Activated T-cell treated with anti-CD3 and anti-CD28 coated beads for 24 hours (primary cell): ENCODE measurements around the gene ARHGAP25.

Experiments used
- DNase-seq: peaks from one replicate; pipeline ENCODE4 v3.0.0-alpha.2; 2020; ENCODE audit warnings: low read depth

ARHGAP25 gene

GRCh38 chr2:68767031-68767961, 32.7 kb downstream of the ARHGAP25 start:
- DNase-seq: no peak

DNA sequence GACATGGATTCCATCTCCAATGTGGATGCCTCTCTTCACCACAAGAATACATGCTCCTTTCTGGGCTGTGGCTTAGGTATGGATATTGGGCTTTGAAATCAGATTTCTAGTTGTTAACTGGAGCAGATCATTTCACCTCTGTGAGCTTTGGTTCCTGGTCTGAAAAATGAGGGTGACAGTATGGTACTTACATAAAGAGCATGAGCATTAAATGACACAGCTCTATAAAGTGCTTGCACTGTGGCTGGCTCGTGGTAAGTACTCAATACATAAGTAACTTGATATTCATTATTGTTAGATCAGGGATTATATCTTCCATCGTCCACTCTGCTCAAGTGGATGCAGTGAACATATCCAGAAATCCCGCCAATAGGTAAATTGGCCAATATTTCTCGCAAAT, 33.4 kb downstream of the ARHGAP25 start:
- DNase-seq: no peak

GRCh38 chr2:68768461-68768860, 33.9 kb downstream of the ARHGAP25 start:
- no peak for DNase-seq

DNA sequence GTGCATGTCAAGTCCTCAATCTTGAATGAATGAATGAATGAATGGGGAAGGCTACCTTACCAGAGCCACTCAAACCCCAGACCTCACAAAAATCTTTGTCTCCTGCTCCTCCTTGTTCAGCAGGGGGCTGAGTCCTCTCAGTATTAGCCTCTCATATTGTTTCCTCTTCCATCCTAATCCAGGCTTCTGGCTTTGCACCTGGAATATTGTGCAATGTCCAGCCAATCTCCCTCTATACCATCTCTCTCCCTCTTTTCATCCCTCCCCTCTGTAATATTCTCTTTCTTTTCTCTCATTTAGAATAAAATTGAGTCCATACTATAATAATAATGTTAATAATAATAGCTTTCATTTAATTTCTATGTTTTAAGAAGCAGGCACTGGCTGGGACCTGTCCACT, 34.3 kb downstream of the ARHGAP25 start:
- DNase-seq: no peak

GRCh38 chr2:68769586-68770270, 35.1 kb downstream of the ARHGAP25 start:
- DNase-seq: no peak

GRCh38 chr2:68770271-68771111, 35.9 kb downstream of the ARHGAP25 start:
- DNase-seq: no peak

DNA sequence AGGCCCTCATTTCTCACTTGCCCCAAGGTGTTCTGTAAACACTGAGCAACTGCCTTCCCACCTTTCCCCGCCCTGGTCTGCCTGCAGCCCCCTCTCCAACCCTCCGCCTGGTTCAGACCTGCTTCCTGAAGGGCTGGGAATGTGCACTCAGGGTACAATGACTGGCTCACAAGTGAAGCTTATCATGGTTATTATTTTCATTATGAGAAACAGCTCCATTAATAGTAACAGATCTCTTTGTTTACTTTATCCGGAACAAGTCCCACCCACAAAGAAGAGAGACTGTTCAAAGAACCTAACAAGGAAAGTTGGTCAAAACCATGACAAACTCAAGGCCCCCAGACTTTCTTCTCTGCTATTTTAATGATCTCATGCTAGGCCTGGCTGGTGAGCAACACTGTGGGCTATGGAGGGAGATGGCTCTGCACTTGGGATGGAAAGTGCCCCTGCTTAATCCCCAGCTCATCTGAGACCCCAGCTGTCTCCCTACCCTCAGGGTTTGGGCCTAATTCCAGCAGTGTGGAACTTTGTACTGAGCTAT, 36.7 kb downstream of the ARHGAP25 start:
- no peak for DNase-seq

DNA sequence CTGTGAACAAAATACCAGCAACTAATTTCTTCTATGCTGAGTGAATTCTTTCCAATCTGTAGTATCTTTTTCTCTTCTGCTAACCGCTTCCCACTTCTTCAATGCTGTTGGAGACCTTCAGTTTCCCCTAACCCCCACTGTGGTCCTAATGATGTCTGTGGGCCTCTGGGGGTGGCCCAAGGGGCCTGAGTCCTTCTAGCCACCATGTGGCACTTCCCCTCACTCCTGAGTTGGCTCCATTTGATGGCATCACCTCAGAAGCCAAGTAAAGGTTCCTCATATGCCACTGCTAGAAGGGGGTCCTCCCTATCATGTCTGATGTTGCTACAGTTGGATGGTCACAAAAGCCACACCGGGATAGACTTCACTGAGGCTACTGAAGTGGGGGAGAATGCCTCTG, 37.5 kb downstream of the ARHGAP25 start:
- no peak for DNase-seq

- DNase-seq: peak; percentile 55
Measured at GRCh38 chr2:68774569-68775271, 40.1 kb downstream of the ARHGAP25 start.

DNA sequence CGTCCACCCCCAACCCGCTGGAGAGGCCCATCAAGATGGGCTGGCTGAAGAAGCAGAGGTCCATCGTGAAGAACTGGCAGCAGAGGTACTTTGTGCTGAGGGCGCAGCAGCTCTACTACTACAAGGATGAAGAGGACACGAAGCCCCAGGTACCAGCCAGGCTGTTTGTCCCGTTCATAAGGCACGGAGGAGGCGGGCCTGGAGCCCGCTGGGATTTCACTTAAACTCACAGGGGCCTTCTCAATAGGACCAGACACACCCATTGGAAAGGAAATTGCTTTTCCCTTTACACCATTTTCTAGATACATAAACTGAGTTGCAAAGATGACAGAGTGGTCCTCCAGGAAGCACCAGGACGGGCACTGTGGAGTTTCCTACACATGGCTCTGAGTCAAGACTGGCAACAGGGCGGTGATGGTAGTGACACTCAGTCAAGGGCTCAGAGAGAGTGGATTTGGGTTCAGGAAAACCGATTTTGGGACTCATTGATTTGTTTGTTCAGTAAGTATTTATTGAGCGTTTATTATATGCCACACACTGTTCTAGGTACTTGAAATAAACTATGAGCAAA, 40.7 kb downstream of the ARHGAP25 start:
- no peak for DNase-seq

DNA sequence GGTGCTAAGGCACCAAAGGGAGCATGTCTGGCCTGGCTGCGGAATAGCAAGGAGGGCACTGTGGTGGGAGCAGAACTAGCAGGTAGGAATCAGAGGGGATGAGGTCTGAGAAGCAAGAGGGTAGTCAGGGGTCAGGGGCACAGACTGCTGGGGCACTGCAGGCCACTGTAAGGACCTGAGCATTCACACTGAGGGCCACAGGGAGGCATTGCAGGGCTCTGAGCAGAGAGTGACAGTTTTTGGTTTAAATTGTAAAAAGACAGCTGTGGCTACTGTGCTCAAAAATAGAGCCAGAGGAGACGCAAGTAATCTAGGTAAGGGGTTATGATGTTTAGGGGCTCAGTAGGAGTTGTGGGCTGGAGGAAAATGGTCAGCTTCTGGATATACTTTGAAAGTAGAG, 41.5 kb downstream of the ARHGAP25 start:
- DNase-seq: no peak

GRCh38 chr2:68779595-68779994, 45.0 kb downstream of the ARHGAP25 start:
- DNase-seq: no peak

DNA sequence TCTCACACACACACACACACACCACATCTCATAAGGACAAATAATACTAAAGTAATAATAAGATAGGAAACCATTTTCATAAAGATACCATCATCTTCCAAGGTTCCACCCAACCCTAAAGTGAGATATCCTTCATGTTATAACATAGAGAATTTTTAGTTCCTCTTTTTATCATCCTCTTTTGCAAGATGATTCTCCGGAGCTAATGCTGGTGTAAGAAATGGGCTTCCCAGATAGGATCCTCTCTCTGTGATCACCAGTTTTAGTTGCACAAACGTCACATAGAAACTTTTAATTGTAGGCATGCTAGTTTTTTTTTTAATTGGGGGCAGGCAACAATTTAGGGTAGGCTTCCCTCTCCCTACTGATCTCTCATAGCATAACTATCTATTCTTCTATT, 49.6 kb downstream of the ARHGAP25 start:
- DNase-seq: no peak

DNA sequence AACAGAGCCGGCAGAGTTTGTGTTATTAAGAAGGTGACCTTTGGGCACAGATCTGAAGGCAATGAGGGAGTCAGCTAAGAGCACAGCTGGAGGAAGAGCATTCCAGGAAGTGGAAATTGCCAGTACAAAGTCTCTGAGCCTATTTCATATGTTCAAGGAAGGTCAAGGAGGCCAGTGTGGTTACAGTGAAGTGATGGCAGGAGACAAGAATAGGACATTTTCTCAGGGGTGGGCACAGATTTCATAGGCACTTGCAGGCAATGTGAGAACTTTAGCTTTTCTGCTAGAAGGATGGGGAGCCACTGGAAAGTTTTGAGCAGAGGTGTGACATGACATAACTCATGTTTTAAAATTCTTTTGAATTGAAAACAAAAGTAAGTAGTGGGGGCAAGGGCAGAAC, 50.3 kb downstream of the ARHGAP25 start:
- DNase-seq: no peak

DNA sequence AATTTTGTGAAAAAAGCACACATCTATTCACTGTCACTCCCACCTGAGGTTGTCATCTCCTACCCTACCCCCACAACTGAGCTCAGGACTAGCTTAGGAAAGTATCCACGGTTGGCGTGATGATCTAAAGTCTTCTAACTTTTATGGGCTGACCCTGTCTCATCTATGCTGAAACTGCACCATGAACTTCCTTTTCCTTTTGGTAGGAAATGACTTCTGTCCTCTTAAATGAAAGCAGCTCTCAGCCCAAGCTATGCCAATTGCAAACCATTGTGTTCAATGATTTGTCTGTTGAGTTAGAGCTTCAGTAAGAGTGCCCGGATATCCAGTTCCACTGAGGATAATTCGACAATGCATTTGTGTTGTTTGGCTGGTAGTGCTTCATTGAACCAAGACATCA, 52.7 kb downstream of the ARHGAP25 start:
- no peak for DNase-seq

DNA sequence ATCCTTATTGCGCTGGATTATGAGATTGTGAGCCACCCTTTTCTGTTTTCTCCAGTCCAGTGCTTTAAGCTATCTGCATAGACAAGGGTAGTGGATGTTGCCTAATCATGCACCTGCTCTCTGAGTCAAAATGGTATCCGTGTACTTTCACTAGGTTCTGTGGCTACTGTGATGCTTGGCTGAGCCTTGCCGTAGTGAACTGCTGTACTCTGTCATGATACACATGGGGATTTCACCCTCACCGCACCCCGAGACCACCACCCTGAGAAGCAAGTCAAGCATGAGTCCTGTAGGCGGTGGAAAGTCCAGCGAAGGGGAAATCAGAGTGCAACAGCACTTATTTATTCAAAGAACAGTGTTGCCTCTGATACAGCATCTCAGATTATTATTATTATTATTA, 55.0 kb downstream of the ARHGAP25 start:
- DNase-seq: no peak

GRCh38 chr2:68790600-68790999, 56.0 kb downstream of the ARHGAP25 start:
- no peak for DNase-seq

DNA sequence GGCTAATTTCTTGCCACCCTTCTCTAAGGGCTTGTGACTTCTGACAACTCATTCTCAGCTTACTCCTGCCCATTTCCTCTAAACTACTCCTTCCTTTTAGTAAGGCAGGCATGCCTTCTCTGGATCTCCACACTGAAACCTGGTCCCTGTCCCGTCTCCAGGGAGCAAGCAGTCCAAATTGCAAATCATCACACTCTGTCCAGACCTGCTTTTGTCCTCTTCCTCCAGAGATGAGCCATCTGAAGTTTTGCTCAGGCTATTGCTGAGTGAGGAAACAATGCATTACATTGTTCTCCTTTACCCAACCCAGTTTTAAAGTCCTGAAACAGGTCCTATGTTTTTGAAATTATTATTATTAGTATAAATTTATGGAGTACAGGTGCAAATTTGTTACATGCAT, 57.3 kb downstream of the ARHGAP25 start:
- DNase-seq: no peak

DNA sequence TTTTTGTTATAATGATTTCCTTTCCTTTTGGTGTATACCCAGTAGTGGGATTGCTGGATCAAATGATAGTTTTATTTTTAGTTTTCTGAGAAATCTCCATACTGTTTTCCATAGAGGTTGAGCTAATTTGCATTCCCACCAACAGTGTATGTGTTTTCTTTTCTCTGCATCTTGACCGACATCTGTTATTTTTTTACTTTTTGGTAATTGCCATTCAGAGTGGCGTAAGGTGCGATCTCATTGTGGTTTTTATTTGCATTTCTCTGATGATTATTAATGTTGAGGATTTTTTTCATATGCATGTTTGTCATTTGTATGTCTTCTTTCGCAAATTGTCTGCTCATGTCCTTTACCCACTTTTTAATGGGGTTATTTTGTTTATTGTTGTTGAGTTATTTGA, 58.1 kb downstream of the ARHGAP25 start:
- DNase-seq: no peak

- no peak for DNase-seq
Measured at GRCh38 chr2:68796295-68796905, 61.8 kb downstream of the ARHGAP25 start.

DNA sequence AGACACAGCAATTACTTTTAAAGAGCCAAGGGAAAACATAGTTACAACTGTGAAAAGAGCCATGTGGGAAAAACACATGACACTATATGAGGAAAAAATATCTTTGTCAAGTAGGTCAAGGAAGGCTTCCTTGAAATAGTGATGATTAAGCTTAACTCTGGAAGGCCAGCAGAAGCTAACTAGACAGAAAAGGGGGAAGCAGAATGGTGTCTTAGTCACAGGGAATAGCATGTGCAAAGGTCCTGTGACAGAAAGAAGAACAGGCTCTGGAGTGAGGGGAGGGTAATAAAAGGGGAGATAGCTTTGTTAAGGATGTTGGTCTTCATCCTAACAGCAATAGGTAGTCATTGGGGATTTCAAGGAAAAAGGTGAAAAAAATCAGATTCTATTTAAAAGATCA, 64.0 kb downstream of the ARHGAP25 start:
- DNase-seq: no peak
